ENCODE measurements around the gene MC3R. TPM values are rescaled to one million over a fixed set of nuclear protein-coding genes. Genes with fewer than 3 reads are reported as not detected.

MC3R gene
- total RNA-seq, 3 donors from 2014 or later (not counting 1 experiment from before 2014, with no cell fraction given): not detected

DNA sequence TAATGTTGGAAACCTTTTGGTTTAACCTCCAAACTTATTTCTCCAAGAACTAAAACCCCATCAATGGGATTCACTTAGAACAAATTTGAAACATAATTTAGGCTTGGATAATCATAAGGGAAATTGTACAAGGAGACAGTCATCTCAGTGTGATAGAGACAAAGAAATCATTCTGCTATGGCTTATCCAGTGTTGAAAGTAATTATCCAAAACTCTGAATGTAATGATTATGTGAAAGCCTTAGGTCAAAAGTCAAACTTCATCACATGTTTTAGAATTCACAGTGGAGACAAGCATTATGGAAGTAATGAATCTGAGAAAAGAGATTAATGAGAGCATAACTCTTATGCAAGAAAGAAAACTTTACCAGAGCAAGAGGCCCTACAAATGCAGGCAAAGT, 20.0 kb downstream of the MC3R start:
- H3K9me3 Mint-ChIP-seq: no peaks in the 10 kb centered on the region
- H3K9me3 ChIP-seq (ENCODE audit: control insufficient read depth, insufficient read depth, low read length): no peaks in the 10 kb centered on the region
- H3K27ac ChIP-seq (ENCODE audit: low read length): no peak overlapping the region
- H3K27me3 ChIP-seq (ENCODE audit: control insufficient read depth, insufficient read depth, low read length): no peaks in the 10 kb centered on the region
- no peaks in the 10 kb centered on the region for H3K36me3 Mint-ChIP-seq
- no peak overlapping the region for H3K4me3 Mint-ChIP-seq
- DNase-seq: no peak
- H3K27me3 Mint-ChIP-seq (ENCODE audit: low read depth in 2 of 2): peaks cover 0 to 4% of the 10 kb centered on the region in 2 donors
- ATAC-seq: no peak
- no peaks in the 10 kb centered on the region for H3K4me1 Mint-ChIP-seq
- no peaks in the 10 kb centered on the region for H3K36me3 ChIP-seq (ENCODE audit: control insufficient read depth, insufficient read depth, low read length)
- H3K4me1 ChIP-seq (ENCODE audit: control insufficient read depth, insufficient read depth, low read length): no peaks in the 10 kb centered on the region
- no peak overlapping the region for H3K4me3 ChIP-seq (ENCODE audit: low read length)
- no peak for TF ChIP-seq CTCF (IDR thresholded peaks at IDR 0.05)
- H3K27ac Mint-ChIP-seq: no peak overlapping the region
- intact Hi-C loops (cut with micrococcal nuclease): no loop called here

DNA sequence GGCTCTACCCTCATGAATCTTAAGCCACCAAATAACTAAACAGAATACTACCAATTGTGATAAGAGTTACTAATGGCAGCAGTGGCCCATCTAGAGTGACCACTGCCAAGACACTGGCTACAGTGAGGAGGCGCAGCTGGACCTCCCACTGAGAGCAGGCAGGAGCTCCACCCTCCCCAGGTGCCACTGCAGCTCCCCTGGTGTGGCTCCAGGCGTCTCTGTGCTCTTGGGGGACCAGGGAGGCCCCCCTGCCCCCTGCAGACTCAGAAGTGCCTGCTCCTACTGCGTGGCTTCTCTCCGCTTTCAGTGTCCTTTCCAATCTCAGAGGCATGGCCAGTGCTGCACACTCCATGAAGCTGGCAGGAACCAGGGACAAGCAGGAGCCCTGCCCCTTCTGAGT, 23.4 kb downstream of the MC3R start:
- no peaks in the 10 kb centered on the region for H3K9me3 ChIP-seq (ENCODE audit: control insufficient read depth, insufficient read depth, low read length)
- H3K4me3 Mint-ChIP-seq: no peak overlapping the region

DNA sequence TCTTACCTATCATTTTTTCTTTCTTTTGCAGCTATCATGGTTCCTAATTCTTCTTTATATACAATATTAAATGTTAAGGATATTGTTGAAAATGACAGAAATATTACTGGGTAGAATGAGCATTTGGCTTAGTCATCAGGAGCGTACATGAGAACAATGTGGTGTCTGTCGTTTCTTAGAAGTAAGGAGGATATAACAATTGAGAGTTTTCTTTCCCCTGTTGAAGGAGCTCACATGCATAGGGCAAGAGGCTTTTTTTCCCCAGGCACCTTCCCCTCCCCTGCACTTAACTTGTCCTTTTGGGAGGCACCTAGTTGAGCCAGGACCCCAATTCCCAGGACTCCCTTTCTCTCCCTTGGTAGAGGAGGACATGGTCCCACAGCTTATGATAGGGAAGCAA, 25.0 kb downstream of the MC3R start:
- no peak overlapping the region for H3K27ac ChIP-seq (ENCODE audit: low read length)
- H3K27me3 ChIP-seq (ENCODE audit: control insufficient read depth, insufficient read depth, low read length): no peaks in the 10 kb centered on the region
- intact Hi-C loops (cut with micrococcal nuclease): no loop called here
- no peaks in the 10 kb centered on the region for H3K36me3 Mint-ChIP-seq
- ATAC-seq (no peak), DNase-seq (no peak)
- H3K9me3 Mint-ChIP-seq: no peaks in the 10 kb centered on the region
- no peak overlapping the region for H3K27ac Mint-ChIP-seq
- TF ChIP-seq CTCF (IDR thresholded peaks at IDR 0.05): no peak
- H3K4me3 Mint-ChIP-seq: no peak overlapping the region
- H3K9me3 ChIP-seq (ENCODE audit: control insufficient read depth, insufficient read depth, low read length): no peaks in the 10 kb centered on the region
- no peaks in the 10 kb centered on the region for H3K4me1 Mint-ChIP-seq
- 83% methylated on average over 2 of the region's 2 CpGs for WGBS (ENCODE audit: insufficient coverage)
- H3K4me3 ChIP-seq (ENCODE audit: low read length): no peak overlapping the region
- H3K36me3 ChIP-seq (ENCODE audit: control insufficient read depth, insufficient read depth, low read length): no peaks in the 10 kb centered on the region
- no peaks in the 10 kb centered on the region for H3K4me1 ChIP-seq (ENCODE audit: control insufficient read depth, insufficient read depth, low read length)
- H3K27me3 Mint-ChIP-seq (ENCODE audit: low read depth in 2 of 2): no peaks in the 10 kb centered on the region

More for the DNA sequence above, 23.4 kb downstream of the MC3R start:
- ATAC-seq (no peak), DNase-seq (no peak)
- no peak overlapping the region for H3K27ac Mint-ChIP-seq
- no peaks in the 10 kb centered on the region for H3K4me1 ChIP-seq (ENCODE audit: control insufficient read depth, insufficient read depth, low read length)
- intact Hi-C loops (cut with micrococcal nuclease): no loop called here
- H3K36me3 Mint-ChIP-seq: no peaks in the 10 kb centered on the region
- TF ChIP-seq CTCF (IDR thresholded peaks at IDR 0.05): no peak
- no peaks in the 10 kb centered on the region for H3K36me3 ChIP-seq (ENCODE audit: control insufficient read depth, insufficient read depth, low read length)
- H3K4me3 ChIP-seq (ENCODE audit: low read length): no peak overlapping the region
- H3K27me3 ChIP-seq (ENCODE audit: control insufficient read depth, insufficient read depth, low read length): no peaks in the 10 kb centered on the region
- 64% methylated on average over 4 of the region's 4 CpGs for WGBS (ENCODE audit: insufficient coverage)
- H3K27me3 Mint-ChIP-seq (ENCODE audit: low read depth in 2 of 2): no peaks in the 10 kb centered on the region
- H3K4me1 Mint-ChIP-seq: no peaks in the 10 kb centered on the region
- H3K9me3 Mint-ChIP-seq: no peaks in the 10 kb centered on the region
- H3K27ac ChIP-seq (ENCODE audit: low read length): no peak overlapping the region

DNA sequence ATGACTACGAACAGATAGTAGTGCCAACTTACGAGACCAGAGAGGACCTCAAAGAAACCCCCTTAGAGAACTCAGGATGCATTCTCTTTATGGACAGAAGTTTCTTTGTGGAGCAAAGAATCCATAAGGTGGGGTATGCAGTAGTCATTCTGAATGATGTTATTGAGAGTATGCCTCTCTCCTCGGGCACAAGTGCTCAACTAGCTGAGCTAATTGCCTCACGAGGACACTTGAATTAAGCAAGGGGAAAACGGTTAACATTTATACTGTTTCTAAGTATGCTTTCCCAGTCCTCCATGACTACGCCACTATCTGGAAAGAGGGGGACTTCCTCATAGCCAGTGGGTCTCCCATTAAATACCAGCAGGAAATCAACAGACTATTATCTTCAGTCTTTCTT, 25.6 kb downstream of the MC3R start:
- no peaks in the 10 kb centered on the region for H3K36me3 Mint-ChIP-seq
- Histone ChIP-seq H3K9me3 (ENCODE audit: control insufficient read depth, insufficient read depth, low read length) (no peaks in the 10 kb centered on the region), H3K4me1 (ENCODE audit: control insufficient read depth, insufficient read depth, low read length) (no peaks in the 10 kb centered on the region), H3K27ac (ENCODE audit: low read length) (no peak overlapping the region), H3K27me3 (ENCODE audit: control insufficient read depth, insufficient read depth, low read length) (no peaks in the 10 kb centered on the region), H3K4me3 (ENCODE audit: low read length) (no peak overlapping the region), H3K36me3 (ENCODE audit: control insufficient read depth, insufficient read depth, low read length) (no peaks in the 10 kb centered on the region)
- ATAC-seq (no peak), DNase-seq (no peak)
- no peaks in the 10 kb centered on the region for H3K27me3 Mint-ChIP-seq (ENCODE audit: low read depth in 2 of 2)
- no peak overlapping the region for H3K4me3 Mint-ChIP-seq
- H3K27ac Mint-ChIP-seq: no peak overlapping the region
- intact Hi-C loops (cut with micrococcal nuclease): no loop called here
- H3K4me1 Mint-ChIP-seq: no peaks in the 10 kb centered on the region
- TF ChIP-seq CTCF (IDR thresholded peaks at IDR 0.05): no peak
- H3K9me3 Mint-ChIP-seq: no peaks in the 10 kb centered on the region
- WGBS (ENCODE audit: insufficient coverage): 78% methylated on average over 6 of the region's 6 CpGs

Data from natural killer cell (primary cell).